Measurements from ENCODE around the gene PNMA1.

The PNMA1 gene

GRCh38 chr14:73713803-73714655, at the start of gene PNMA1:
Gene PNMA1 (minus strand): TSS chr14:73714384. CDS start chr14:73713639, 745 bp downstream.
- peak; percentile 96 for DNase-seq

- DNase-seq = no peak
Observed at GRCh38 chr14:73763396-73763795, 49.2 kb upstream of the PNMA1 start.

- DNase-seq = no peak
Observed at GRCh38 chr14:73762375-73762822, 48.2 kb upstream of the PNMA1 start.

GRCh38 chr14:73761618-73762355, 47.6 kb upstream of the PNMA1 start:
- no peak for DNase-seq

GRCh38 chr14:73760598-73761586, 46.7 kb upstream of the PNMA1 start:
- DNase-seq = no peak

GRCh38 chr14:73759714-73760597, 45.8 kb upstream of the PNMA1 start:
- DNase-seq = peak; percentile 96

GRCh38 chr14:73759183-73759713, 45.1 kb upstream of the PNMA1 start:
- DNase-seq = peak; percentile 87

GRCh38 chr14:73758392-73759182, 44.4 kb upstream of the PNMA1 start:
- DNase-seq = peak; percentile 85

GRCh38 chr14:73757876-73758391, 43.8 kb upstream of the PNMA1 start:
- DNase-seq = no peak

- no peak for DNase-seq
Observed at GRCh38 chr14:73757381-73757780, 43.2 kb upstream of the PNMA1 start.

- no peak for DNase-seq
Observed at GRCh38 chr14:73755434-73756014, 41.3 kb upstream of the PNMA1 start.

GRCh38 chr14:73754911-73755360, 40.8 kb upstream of the PNMA1 start:
- peak; percentile 64 for DNase-seq

GRCh38 chr14:73753887-73754795, 40.0 kb upstream of the PNMA1 start:
- no peak for DNase-seq

GRCh38 chr14:73753124-73753886, 39.1 kb upstream of the PNMA1 start:
- no peak for DNase-seq

GRCh38 chr14:73752297-73752992, 38.3 kb upstream of the PNMA1 start:
- DNase-seq = no peak

- DNase-seq = no peak
Observed at GRCh38 chr14:73751157-73751691, 37.0 kb upstream of the PNMA1 start.

GRCh38 chr14:73750531-73750901, 36.3 kb upstream of the PNMA1 start:
- no peak for DNase-seq
